Lung microvascular endothelial cell (primary cell): ENCODE results near the gene PLXNA2. TPM values are rescaled to one million over a fixed set of nuclear protein-coding genes. Genes with fewer than 3 reads are reported as not detected.

Source experiments
- DNase-seq, 2 donors: peaks; one replicate each; pipeline versions ENCODE4 v3.0.0 to v3.0.0-alpha.2; 2010; ENCODE audit warnings: low read depth in 2 of 2
- total RNA-seq: library from RNA; depleted of rRNA; stranded (reverse); fragments of >200 nt; gene quantifications from 2 replicates; pipeline ENCODE4 v1.2.1, GENCODE V29; 2014

Gene PLXNA2
- total RNA-seq, 1 donor from 2014 or later, result 46.4 TPM

DNA sequence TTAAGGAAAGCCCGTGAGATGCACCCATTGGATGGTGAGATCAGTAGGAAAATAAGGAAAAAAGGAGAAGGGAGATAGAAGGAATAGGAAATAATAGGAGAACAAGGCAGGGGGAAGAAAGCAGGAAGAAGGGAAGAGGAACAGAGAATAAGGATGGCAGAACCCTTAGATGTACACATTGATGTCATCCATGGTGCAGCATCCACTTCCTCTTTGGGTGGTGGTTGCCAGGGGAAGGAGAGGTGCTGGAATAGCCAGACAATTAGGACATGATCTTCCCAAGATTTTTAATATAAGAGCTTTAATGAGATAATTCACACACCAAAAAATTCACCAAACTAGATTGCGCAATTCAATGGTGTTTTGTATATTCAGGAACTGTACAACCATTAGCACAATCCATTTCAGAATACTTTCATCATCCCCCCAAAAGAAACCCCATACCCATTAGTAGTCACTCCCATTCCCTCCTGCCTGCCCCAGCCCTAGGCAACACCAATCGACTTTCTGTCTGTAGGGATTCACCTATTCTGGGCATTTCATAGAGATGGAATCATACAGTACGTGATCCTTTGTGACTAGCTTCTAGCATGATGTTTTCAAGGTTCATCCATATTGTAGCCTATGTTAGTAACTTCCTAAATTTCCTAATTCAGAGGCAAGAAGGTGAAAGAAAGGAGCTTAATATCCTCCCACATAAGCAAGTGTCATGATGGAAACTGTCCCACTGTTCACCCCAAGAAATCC is 121.4 kb downstream of the PLXNA2 start:
- no peak for DNase-seq

DNA sequence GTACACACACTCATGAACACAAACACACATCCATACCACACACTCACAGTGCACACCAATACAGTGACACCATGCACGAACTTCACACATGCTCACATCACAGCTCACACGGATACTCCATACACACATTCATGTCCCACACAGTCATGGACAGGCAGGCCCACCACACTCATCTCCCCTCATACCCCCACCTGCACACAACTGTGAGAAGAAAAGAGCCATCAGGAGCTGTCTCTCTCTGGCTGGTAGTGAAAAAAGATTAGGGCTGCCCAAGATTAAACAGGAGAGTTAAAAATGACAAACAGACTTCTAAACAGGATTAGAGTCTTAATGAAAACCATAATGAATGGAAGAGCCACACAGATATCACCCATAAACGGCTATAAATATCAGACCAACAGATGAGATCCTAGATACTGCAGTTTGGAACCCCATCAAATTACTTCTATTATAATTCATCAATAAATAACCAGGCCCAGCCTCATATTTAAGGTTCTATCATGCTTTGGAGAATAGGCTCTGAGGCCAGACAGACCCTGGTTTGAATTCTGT is 122.3 kb downstream of the PLXNA2 start:
- DNase-seq, result no peak

DNA sequence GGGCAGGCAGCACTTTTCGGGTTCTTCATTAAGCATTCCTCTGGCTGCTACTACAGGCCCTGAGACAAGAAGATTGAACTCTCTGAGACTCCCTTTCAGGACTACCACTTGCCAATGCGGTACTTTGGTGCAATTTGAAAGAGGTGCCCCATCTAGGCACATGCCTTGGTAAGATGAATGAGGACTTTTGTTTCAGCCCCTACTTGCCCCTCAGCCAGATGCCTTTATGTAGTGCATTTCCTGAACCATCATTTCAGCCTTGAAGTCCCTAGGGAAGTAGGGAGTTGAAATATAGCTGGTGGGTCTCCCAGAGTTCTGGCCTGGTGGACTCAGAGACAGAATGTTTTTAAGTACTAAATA is 123.8 kb downstream of the PLXNA2 start:
- DNase-seq, result no peak

GRCh38 chr1:208118841-208119606 is 125.2 kb downstream of the PLXNA2 start:
- peak in 1 of 2 donors; percentile 62 for DNase-seq

DNA sequence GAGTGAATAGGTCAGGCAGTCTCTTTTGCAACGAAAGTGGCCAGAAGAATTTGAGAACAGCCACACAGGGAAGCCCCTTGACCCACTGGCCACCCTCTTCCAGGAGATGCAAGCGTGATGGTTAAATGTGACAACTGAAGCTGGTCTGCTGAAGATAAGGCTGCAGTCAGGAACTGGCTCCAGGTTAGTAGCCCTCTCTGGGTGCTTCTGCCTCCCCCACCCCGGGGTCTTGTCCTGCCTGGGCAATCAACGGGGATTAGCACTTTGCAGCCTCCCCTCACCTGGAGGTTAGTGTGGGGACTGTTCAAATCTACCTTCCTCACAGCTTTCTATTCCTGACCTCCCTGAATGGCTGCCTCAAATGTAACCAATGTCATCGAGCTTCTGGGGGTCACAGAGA is 125.9 kb downstream of the PLXNA2 start:
- no peak for DNase-seq

DNA sequence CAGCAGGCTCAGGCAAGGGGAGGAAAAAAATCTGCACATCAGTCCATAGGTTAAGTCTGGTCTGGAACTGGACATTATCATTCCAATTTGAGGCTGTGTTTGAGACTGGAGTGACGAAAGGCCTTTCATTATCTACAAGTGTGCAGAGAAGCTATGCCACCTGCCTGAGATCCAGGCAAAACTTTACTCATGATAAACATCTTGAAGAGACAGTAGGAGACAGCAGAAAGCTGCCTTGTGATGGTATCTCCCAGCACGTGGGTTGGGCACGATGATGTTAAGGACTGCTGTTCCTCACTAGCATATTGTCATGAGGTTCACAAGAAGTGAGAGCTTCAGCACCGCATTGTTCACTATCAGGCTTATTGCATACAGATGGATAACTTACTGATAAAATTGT is 126.4 kb downstream of the PLXNA2 start:
- no peak for DNase-seq

DNA sequence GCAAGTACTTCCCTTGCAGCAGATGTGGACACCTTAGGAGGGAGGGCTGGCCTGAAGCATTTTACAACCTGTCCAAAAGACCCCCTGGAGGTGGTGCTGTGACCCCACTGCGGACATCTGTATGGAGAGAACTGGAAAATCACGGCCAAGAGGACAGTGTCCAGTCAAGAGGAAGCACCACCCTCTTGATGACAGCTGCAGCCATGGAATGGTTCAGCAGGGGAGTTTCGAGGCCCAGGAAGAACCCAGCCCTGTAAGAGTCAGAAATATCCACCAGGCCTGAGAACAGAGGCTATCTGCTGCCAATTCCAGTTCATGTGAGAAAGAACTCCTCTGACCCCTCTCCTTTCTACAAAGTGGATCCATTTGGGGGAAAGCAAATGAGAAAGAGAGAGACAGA is 126.8 kb downstream of the PLXNA2 start:
- no peak for DNase-seq

- no peak for DNase-seq
These were observed 128.1 kb downstream of the PLXNA2 start for GRCh38 chr1:208115924-208116640.

DNA sequence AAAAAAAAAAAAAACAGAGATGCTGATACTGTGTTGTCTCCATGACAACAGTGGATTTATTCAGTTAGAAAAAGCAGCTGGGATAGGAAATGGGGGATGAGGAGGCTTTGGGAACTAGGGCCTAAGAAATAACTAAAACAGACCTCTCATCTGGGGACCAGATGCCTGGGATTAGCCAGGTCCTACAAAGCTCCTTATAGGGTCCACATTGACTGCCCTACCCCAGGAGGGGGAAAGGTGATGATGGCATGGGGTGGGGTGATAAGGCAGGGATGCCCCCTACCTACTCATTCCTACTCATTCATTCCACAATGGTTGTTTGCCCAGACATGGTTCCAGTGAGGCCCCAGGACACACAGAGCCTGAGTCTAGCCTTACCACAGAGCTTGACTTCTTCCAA is 131.2 kb downstream of the PLXNA2 start:
- DNase-seq, result no peak

- no peak for DNase-seq
These were observed 131.8 kb downstream of the PLXNA2 start for GRCh38 chr1:208112401-208112800.

- no peak for DNase-seq
These were observed 132.5 kb downstream of the PLXNA2 start for GRCh38 chr1:208111646-208112190.

DNA sequence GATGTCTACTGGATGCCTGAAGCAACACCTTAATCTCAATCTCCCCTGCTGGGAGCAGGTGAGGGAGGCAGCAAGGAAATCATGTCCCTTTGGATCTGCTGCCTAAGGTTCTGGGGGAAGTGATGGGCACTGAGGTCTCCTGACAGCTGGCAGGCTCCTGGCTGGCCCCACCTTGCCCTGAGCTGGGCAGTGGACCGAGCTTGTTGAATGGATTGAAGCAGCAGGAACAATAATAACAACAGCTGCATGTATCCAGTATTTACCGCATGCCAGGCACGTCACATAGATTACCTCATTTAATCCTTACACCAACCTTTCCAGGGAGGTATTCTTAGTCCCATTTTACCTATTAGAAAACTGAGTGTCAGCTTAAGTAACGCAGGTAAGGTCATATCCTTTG is 133.9 kb downstream of the PLXNA2 start:
- no peak for DNase-seq

GRCh38 chr1:208108646-208109330 is 135.4 kb downstream of the PLXNA2 start:
- DNase-seq, result no peak

DNA sequence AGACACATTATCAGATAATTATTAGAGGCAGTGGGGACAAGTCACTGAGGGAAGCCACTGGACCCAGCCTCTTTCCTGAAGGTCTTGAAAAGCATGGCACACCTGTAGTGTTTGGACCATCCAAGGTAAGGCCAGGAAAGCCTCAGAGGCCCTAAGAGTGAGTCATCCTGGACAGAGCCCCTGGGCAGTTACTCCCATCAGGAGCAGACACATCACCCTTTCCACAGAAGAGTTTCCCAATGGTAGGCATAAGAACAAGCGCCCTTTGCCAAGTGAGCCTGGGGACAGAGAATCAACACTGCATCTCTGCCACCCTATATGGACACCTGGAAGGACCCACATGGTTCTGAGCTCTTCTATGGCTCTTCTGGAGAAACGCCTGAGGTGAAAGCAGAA is 136.0 kb downstream of the PLXNA2 start:
- no peak for DNase-seq

DNA sequence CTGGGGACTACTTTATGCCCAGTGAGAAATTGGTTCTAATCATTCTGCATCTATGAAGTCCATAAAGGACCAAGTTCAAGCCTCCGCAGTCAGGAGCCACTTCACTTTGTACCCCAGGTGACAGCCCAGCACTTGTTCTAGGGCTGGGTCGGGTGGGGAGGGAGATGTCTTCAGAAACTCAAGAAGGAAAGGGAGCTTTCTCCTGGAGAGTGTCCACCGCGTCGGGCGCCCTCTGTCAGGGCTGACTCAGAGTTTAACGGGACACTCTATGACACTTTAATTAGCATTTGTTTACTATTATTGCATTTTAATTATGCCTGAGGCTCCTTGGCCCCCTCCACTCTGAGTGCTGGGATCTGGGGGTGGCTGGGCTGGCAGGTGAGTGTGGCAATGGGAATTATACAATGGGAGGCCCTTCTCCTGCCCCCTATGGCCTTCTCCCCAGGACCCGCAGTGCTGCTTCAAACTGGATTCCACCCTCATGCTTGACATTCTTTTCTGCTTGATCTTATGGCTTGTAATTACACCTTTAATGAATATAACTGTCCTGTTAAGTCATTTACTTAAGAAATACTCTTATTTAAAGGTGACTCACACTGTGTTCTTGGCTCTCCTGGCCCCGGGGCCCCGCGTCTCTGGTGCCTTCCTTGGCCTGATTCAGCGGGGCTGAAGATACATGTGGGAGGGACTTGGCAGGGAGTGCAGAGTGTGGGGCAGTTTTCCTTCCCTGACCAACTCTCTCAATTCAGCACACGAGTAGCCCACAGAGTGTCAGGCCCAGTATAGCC is 136.6 kb downstream of the PLXNA2 start:
- peak in 1 of 2 donors; percentile 83 for DNase-seq

DNA sequence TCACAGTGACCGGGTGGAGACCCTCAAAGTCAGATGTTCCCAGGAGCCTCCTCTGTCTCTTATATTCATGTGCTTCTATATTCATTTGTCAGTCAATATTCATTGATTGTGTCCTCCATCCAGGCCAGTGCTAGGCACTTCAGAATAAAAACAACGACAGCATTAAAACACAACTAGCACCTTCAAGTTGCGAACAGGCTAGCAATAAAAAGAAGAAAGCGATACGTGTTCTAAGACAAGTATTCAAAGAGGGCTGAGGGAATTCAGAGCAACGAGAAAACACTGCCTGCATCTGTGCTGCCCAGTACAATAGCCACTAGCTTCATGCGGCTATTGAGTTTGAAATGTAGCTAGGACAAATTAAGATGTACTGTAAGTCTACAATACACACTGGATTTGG is 138.0 kb downstream of the PLXNA2 start:
- DNase-seq, result no peak

- DNase-seq, result no peak
These were observed 138.4 kb downstream of the PLXNA2 start for GRCh38 chr1:208105756-208106155.

- DNase-seq, result no peak
These were observed 140.3 kb downstream of the PLXNA2 start for GRCh38 chr1:208103597-208104513.

DNA sequence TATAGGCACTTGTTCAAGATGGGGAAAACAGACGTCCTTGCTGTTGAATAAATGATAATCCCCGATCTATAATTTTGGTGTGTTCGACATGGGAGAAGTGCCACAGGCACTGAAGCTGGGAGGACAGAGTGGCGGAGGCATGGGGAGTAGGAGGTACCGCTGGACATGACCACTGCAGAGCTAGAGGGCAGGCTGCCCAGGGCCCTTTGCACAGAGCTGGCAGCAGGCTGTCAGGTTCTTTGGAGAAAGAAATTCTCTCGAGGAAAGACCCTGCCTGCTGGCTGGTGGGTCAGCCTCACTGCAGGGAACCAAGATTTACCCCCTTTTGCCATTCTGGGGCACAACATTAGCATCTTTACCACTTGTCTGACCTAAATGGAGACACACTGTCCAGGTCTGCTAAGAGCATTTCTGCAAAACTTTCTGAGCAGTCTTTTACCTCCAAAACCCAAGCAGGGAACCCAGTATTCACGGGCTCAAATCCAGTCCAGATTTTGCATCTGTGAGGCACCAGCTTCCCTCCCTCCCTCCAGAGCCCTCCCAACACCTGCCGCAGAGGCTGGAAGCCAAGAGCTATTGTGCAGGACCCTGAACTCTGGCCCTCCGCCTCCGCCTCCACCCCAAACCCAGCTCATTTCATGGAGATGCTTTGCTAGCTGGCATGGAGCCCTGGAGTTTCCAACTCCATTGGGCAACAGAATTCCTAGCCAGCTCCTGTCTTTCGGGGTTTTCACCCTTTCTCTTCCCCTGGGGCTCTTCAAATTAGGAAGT is 142.3 kb downstream of the PLXNA2 start:
- DNase-seq, result peak; percentile 51 to 82
